KBM-7 (cell line): Measurements from ENCODE around the gene ADAMTS8.

Experiments used
- DNase-seq: peaks from one replicate; pipeline ENCODE4 v3.0.0-alpha.2; 2015
- in situ Hi-C: fragments of 300-500 bp; cut with MboI; formaldehyde crosslinking; loops from 2 replicates; pipeline ENCODE4 v1.14.3; 2020; ENCODE audit warnings: low sequenced_read_pairs, low pct_unique_long_range_greater_than_20kb, mixed read lengths

Gene ADAMTS8

GRCh38 chr11:130428316-130429119 lies at the start of gene ADAMTS8:
Gene ADAMTS8, minus strand, starts transcription at chr11:130428609. Its CDS starts 323 bp downstream, at chr11:130428286.
- in situ Hi-C loops = loop anchor here (10.0 to 25.0 kb wide), 2 partner anchors 214 to 434 kb away; no protein-coding TSS in a partner anchor
- no peak for DNase-seq

- no peak for DNase-seq
- in situ Hi-C loops = no loop called here
Observed at GRCh38 chr11:130477586-130478203, 49.3 kb upstream of the ADAMTS8 start.

GRCh38 chr11:130476922-130477491 lies 48.6 kb upstream of the ADAMTS8 start:
- DNase-seq = no peak
- in situ Hi-C loops = no loop called here

GRCh38 chr11:130476200-130476921 lies 48.0 kb upstream of the ADAMTS8 start:
- in situ Hi-C loops = no loop called here

GRCh38 chr11:130475426-130476053 lies 47.1 kb upstream of the ADAMTS8 start:
- no peak for DNase-seq
- in situ Hi-C loops = no loop called here

More at GRCh38 chr11:130476200-130476921, 48.0 kb upstream of the ADAMTS8 start:
- DNase-seq = no peak

- no peak for DNase-seq
- in situ Hi-C loops = no loop called here
Observed at GRCh38 chr11:130474637-130475400, 46.4 kb upstream of the ADAMTS8 start.

GRCh38 chr11:130473795-130474377 lies 45.5 kb upstream of the ADAMTS8 start:
- no peak for DNase-seq
- in situ Hi-C loops = no loop called here

- no peak for DNase-seq
- in situ Hi-C loops = no loop called here
Observed at GRCh38 chr11:130473056-130473794, 44.8 kb upstream of the ADAMTS8 start.

- in situ Hi-C loops = no loop called here
- no peak for DNase-seq
Observed at GRCh38 chr11:130472434-130472961, 44.1 kb upstream of the ADAMTS8 start.

GRCh38 chr11:130471731-130472433 lies 43.5 kb upstream of the ADAMTS8 start:
- in situ Hi-C loops = no loop called here
- DNase-seq = no peak

GRCh38 chr11:130470832-130471706 lies 42.7 kb upstream of the ADAMTS8 start:
- no peak for DNase-seq
- in situ Hi-C loops = no loop called here

GRCh38 chr11:130469181-130469580 lies 40.8 kb upstream of the ADAMTS8 start:
- in situ Hi-C loops = no loop called here

GRCh38 chr11:130467116-130467900 lies 38.9 kb upstream of the ADAMTS8 start:
- no peak for DNase-seq
- in situ Hi-C loops = no loop called here

More at GRCh38 chr11:130469181-130469580, 40.8 kb upstream of the ADAMTS8 start:
- DNase-seq = no peak

- in situ Hi-C loops = no loop called here
- no peak for DNase-seq
Observed at GRCh38 chr11:130465263-130465662, 36.9 kb upstream of the ADAMTS8 start.

GRCh38 chr11:130464291-130464812 lies 35.9 kb upstream of the ADAMTS8 start:
- DNase-seq = no peak
- in situ Hi-C loops = no loop called here
